H9 (cell line): ENCODE results near the gene MUC7. TPM values are rescaled to one million over a fixed set of nuclear protein-coding genes. Genes with fewer than 3 reads are reported as not detected.

Experiments
- DNase-seq: peaks from one replicate; pipeline ENCODE4 v3.0.0-alpha.2; 2017
- H2AFZ ChIP-seq: one replicate; pipeline ENCODE4 v1.6.1; 2013; ENCODE audit warnings: mild to moderate bottlenecking, low read length, control low read depth, moderate library complexity
- H2AK5ac ChIP-seq: 2 replicates; pipeline ENCODE4 v1.6.1; 2013; ENCODE audit warnings: low read length, control low read depth, mixed read lengths; ENCODE audit not compliant: insufficient read length
- H2BK120ac ChIP-seq: one replicate; pipeline ENCODE4 v1.6.1; 2013; ENCODE audit warnings: low read depth, mild to moderate bottlenecking, low read length, control low read depth, inconsistent platforms; ENCODE audit not compliant: poor library complexity, severe bottlenecking
- H2BK12ac ChIP-seq: 2 replicates; pipeline ENCODE4 v1.6.1; 2013; ENCODE audit warnings: low read length, control low read depth, mixed read lengths, low read depth; ENCODE audit not compliant: insufficient read length
- H2BK15ac ChIP-seq: 2 replicates; pipeline ENCODE4 v1.6.1; 2013; ENCODE audit warnings: low read depth, low read length, control low read depth
- H2BK20ac ChIP-seq: one replicate; pipeline ENCODE4 v1.6.1; 2013; ENCODE audit warnings: low read depth, mild to moderate bottlenecking, low read length, control low read depth, inconsistent platforms; ENCODE audit not compliant: poor library complexity, severe bottlenecking
- H2BK5ac ChIP-seq: 2 replicates; pipeline ENCODE4 v1.6.1; 2013; ENCODE audit warnings: low read length, control low read depth, mixed read lengths; ENCODE audit not compliant: insufficient read length
- H3K14ac ChIP-seq: 2 replicates; pipeline ENCODE4 v1.6.1; 2013; ENCODE audit warnings: low read length, control low read depth; ENCODE audit not compliant: insufficient read depth
- H3K18ac ChIP-seq: 2 replicates; pipeline ENCODE4 v1.6.1; 2013; ENCODE audit warnings: low read depth, mild to moderate bottlenecking, mixed read lengths, low read length, control low read depth; ENCODE audit not compliant: insufficient read length
- H3K23ac ChIP-seq: 2 replicates; pipeline ENCODE4 v1.6.1; 2013; ENCODE audit warnings: low read length, control low read depth, mixed read lengths, low read depth; ENCODE audit not compliant: insufficient read length
- H3K23me2 ChIP-seq: 2 replicates; pipeline ENCODE4 v1.6.1; 2013; ENCODE audit warnings: low read depth, mild to moderate bottlenecking, mixed read lengths, low read length, control low read depth; ENCODE audit not compliant: insufficient read length, poor library complexity, severe bottlenecking
- H3K27ac ChIP-seq: 2 replicates; pipeline ENCODE4 v1.5.1; 2013; ENCODE audit warnings: low read length, control low read depth, mixed read lengths, low read depth; ENCODE audit not compliant: insufficient read length
- H3K27me3 ChIP-seq: 2 replicates; pipeline ENCODE4 v1.6.1; 2013; ENCODE audit warnings: low read length, control low read depth, inconsistent platforms; ENCODE audit not compliant: insufficient read depth
- H3K4ac ChIP-seq: 2 replicates; pipeline ENCODE4 v1.6.1; 2013; ENCODE audit warnings: low read depth, mild to moderate bottlenecking, control low read depth, inconsistent platforms, low read length, moderate library complexity
- H3K4me1 ChIP-seq: 2 replicates; pipeline ENCODE4 v1.6.1; 2013; ENCODE audit warnings: low read length, control low read depth, inconsistent platforms; ENCODE audit not compliant: insufficient read depth
- H3K4me2 ChIP-seq: 2 replicates; pipeline ENCODE4 v1.6.1; 2013; ENCODE audit warnings: low read length, control low read depth, mixed read lengths; ENCODE audit not compliant: insufficient read length, insufficient read depth
- H3K56ac ChIP-seq: 2 replicates; pipeline ENCODE4 v1.6.1; 2013; ENCODE audit warnings: low read depth, mild to moderate bottlenecking, mixed read lengths, low read length, control low read depth; ENCODE audit not compliant: insufficient read length
- H3K79me1 ChIP-seq: 2 replicates; pipeline ENCODE4 v1.6.1; 2013; ENCODE audit warnings: low read depth, mild to moderate bottlenecking, moderate library complexity, low read length, control low read depth, inconsistent platforms; ENCODE audit not compliant: insufficient read depth, poor library complexity, severe bottlenecking
- H3K79me2 ChIP-seq: 2 replicates; pipeline ENCODE4 v1.6.1; 2013; ENCODE audit warnings: low read length, control low read depth, inconsistent platforms; ENCODE audit not compliant: insufficient read depth
- H3K9ac ChIP-seq: 2 replicates; pipeline ENCODE4 v1.6.1; 2013; ENCODE audit warnings: low read length, control low read depth, mixed read lengths; ENCODE audit not compliant: insufficient read length; ENCODE audit errors: extremely low read depth
- H3K9me3 ChIP-seq: one replicate; pipeline ENCODE4 v1.6.1; 2013; ENCODE audit warnings: low read depth, low read length, inconsistent platforms; ENCODE audit not compliant: control insufficient read depth
- H3T11ph ChIP-seq: one replicate; pipeline ENCODE4 v1.6.1; 2013; ENCODE audit warnings: mild to moderate bottlenecking, low read length, control low read depth, inconsistent platforms
- H4K20me1 ChIP-seq: one replicate; pipeline ENCODE4 v1.6.1; 2013; ENCODE audit not compliant: control insufficient read depth, insufficient read length, insufficient read depth
- H4K5ac ChIP-seq: 2 replicates; pipeline ENCODE4 v1.6.1; 2013; ENCODE audit warnings: low read depth, mild to moderate bottlenecking, mixed read lengths, low read length, control low read depth; ENCODE audit not compliant: insufficient read length
- H4K8ac ChIP-seq: replicated peaks from 2 replicates; pipeline ENCODE4 v1.6.1; 2013; ENCODE audit warnings: low read length, control low read depth, mixed read lengths, low read depth; ENCODE audit not compliant: insufficient read length
- H4K91ac ChIP-seq: 2 replicates; pipeline ENCODE4 v1.6.1; 2013; ENCODE audit warnings: low read depth, mild to moderate bottlenecking, moderate library complexity, mixed read lengths, low read length, control low read depth; ENCODE audit not compliant: insufficient read length
- H3K27ac Mint-ChIP-seq, 3 experiments: 2 replicates in 2 of 3; 3 replicates in 1 of 3; pipeline ENCODE4 v1.8.0; 2020 to 2021; ENCODE audit warnings: mixed read lengths in 3 of 3, mild to moderate bottlenecking in 1 of 3, moderate library complexity in 1 of 3
- H3K27me3 Mint-ChIP-seq: 2 replicates; pipeline ENCODE4 v1.8.0; 2021; ENCODE audit warnings: low read depth, mild to moderate bottlenecking, moderate library complexity, mixed read lengths
- H3K36me3 Mint-ChIP-seq, 3 experiments: 2 replicates in 2 of 3; 3 replicates in 1 of 3; pipeline ENCODE4 v1.8.0; 2020 to 2021; ENCODE audit warnings: low read depth in 3 of 3, mixed read lengths in 3 of 3; ENCODE audit not compliant: insufficient read depth in 1 of 3
- H3K4me1 Mint-ChIP-seq, 2 experiments: 2 replicates each; pipeline ENCODE4 v1.8.0; 2020; ENCODE audit warnings: mixed read lengths in 2 of 2
- H3K4me3 Mint-ChIP-seq, 2 experiments: 2 replicates in 1 of 2; 3 replicates in 1 of 2; pipeline ENCODE4 v1.8.0; 2020 to 2021; ENCODE audit warnings: mild to moderate bottlenecking in 2 of 2, mixed read lengths in 2 of 2, moderate library complexity in 1 of 2
- H3K9me3 Mint-ChIP-seq, 2 experiments: 2 replicates in 1 of 2; 3 replicates in 1 of 2; pipeline ENCODE4 v1.8.0; 2020; ENCODE audit warnings: mild to moderate bottlenecking in 2 of 2, mixed read lengths in 2 of 2, moderate library complexity in 1 of 2
- WGBS: extraction: QIAGEN DNeasy Blood & Tissue Kit; methylation state at CpG from one replicate; pipeline ENCODE4 v1.1.7; 2013; ENCODE audit warnings: missing lambda C conversion rate, low lambda C conversion rate, mixed read lengths; ENCODE audit not compliant: insufficient read length; ENCODE audit errors: extremely low coverage; 5-methylcytosine and 5-hydroxymethylcytosine counted together
- total RNA-seq: library from RNA; stranded (reverse); gene quantifications from 2 replicates; pipeline ENCODE4 v1.2.1, GENCODE V29; 2021
- TF ChIP-seq, protein P1 (sequence below): fragments of 200-600 bp; sonication (generic); conservative IDR thresholded peaks from 3 replicates; pipeline ENCODE4 v1.8.0; 2021; ENCODE audit warnings: antibody characterized with exemption, mild to moderate bottlenecking

MUC7 gene
- total RNA-seq, 1 experiment from 2014 or later, result not detected

DNA sequence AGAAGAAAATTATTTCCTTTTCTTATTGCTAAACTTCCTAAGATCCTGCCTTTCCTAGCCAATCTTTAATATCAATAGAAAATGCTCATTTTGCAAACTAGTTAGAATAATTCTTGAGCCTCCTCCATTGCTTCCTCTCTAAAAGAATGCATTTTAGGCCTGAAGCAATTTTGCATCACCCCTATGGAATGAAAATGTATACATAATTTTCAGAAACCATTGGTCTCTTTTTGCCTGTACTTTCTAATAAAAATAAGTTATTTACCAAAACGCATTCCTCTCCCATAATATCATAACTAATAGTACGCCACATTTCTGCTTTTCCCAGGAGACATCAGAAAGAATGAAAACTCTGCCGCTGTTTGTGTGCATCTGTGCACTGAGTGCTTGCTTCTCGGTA is 1.7 kb downstream of the MUC7 start:
- no peak overlapping the region for H2BK15ac ChIP-seq
- Mint-ChIP-seq H3K27me3 (no peaks in the 10 kb centered on the region), H3K4me1 (no peaks in the 10 kb centered on the region), H3K9me3 (peaks cover 3% of the 10 kb centered on the region in 2 experiments; a peak in 3 of 5 replicates), H3K4me3 (no peak overlapping the region), H3K36me3 (peaks cover 0 to 2% (median 0%) of the 10 kb centered on the region in 3 experiments; a peak in 1 of 7 replicates), H3K27ac (no peak overlapping the region)
- no peaks in the 10 kb centered on the region for H4K20me1 ChIP-seq
- H4K8ac ChIP-seq, result no peak overlapping the region
- no peaks in the 10 kb centered on the region for H3K4me1 ChIP-seq
- H3T11ph ChIP-seq, result no peak overlapping the region
- no peak for DNase-seq
- no peak overlapping the region for H3K14ac ChIP-seq
- no peak overlapping the region for H2BK12ac ChIP-seq
- no peak overlapping the region for H3K23ac ChIP-seq
- no peak overlapping the region for H2AFZ ChIP-seq
- no peak overlapping the region for H3K9ac ChIP-seq
- no peaks in the 10 kb centered on the region for H3K23me2 ChIP-seq
- no CpG with 5 or more reads among the region's 4 CpGs for WGBS
- no peaks in the 10 kb centered on the region for H3K27me3 ChIP-seq
- no peak overlapping the region for H4K91ac ChIP-seq
- H3K56ac ChIP-seq, result no peak overlapping the region
- H2AK5ac ChIP-seq, result no peak overlapping the region
- no peak overlapping the region for H3K27ac ChIP-seq
- H3K79me1 ChIP-seq, result no peaks in the 10 kb centered on the region
- no peak overlapping the region for H3K4ac ChIP-seq
- H2BK20ac ChIP-seq, result no peak overlapping the region
- H3K79me2 ChIP-seq, result no peaks in the 10 kb centered on the region
- H3K18ac ChIP-seq, result no peak overlapping the region
- no peak overlapping the region for H2BK5ac ChIP-seq
- no peak overlapping the region for H2BK120ac ChIP-seq
- no peak overlapping the region for H4K5ac ChIP-seq
- TF ChIP-seq, protein P1, sequence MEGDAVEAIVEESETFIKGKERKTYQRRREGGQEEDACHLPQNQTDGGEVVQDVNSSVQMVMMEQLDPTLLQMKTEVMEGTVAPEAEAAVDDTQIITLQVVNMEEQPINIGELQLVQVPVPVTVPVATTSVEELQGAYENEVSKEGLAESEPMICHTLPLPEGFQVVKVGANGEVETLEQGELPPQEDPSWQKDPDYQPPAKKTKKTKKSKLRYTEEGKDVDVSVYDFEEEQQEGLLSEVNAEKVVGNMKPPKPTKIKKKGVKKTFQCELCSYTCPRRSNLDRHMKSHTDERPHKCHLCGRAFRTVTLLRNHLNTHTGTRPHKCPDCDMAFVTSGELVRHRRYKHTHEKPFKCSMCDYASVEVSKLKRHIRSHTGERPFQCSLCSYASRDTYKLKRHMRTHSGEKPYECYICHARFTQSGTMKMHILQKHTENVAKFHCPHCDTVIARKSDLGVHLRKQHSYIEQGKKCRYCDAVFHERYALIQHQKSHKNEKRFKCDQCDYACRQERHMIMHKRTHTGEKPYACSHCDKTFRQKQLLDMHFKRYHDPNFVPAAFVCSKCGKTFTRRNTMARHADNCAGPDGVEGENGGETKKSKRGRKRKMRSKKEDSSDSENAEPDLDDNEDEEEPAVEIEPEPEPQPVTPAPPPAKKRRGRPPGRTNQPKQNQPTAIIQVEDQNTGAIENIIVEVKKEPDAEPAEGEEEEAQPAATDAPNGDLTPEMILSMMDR, result no peak
- no peak overlapping the region for H3K4me2 ChIP-seq
- H3K9me3 ChIP-seq, result no peaks in the 10 kb centered on the region
